ENCODE measurements around the gene BMP8A.

DNA sequence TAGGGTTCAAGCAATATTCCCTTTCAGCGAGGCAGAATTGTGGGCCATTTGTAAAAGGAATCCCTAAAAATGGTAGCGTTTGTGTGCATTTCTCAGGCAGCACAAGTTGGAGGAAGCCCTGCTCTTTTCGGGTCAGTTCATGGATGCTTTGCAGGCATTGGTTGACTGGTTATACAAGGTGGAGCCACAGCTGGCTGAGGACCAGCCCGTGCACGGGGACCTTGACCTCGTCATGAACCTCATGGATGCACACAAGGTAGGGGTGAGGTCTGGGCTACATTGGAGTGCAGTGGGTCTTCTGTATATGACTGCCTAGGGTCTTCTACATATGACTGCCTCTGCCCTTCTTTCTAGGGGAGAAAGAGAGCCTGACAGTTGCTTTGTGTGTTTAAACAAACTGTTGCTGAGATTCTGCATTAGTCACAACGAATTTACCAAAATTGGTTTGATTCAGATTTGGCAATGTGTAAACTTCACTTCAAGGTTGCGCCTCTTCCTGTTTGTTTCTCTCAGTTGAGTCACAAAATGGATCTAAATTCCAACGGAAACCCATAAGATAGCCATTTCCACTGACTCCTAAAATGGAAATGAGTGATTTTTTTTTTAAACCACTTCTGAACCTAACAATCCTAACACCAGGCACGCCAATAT lies 40.4 kb upstream of the BMP8A start:
- TF ChIP-seq, protein P1, sequence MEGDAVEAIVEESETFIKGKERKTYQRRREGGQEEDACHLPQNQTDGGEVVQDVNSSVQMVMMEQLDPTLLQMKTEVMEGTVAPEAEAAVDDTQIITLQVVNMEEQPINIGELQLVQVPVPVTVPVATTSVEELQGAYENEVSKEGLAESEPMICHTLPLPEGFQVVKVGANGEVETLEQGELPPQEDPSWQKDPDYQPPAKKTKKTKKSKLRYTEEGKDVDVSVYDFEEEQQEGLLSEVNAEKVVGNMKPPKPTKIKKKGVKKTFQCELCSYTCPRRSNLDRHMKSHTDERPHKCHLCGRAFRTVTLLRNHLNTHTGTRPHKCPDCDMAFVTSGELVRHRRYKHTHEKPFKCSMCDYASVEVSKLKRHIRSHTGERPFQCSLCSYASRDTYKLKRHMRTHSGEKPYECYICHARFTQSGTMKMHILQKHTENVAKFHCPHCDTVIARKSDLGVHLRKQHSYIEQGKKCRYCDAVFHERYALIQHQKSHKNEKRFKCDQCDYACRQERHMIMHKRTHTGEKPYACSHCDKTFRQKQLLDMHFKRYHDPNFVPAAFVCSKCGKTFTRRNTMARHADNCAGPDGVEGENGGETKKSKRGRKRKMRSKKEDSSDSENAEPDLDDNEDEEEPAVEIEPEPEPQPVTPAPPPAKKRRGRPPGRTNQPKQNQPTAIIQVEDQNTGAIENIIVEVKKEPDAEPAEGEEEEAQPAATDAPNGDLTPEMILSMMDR (conservative IDR thresholded peaks at IDR 0.05; ENCODE audit: low read length) = no peak
- no peak for TF ChIP-seq EZH2phosphoT487 (IDR thresholded peaks at IDR 0.05; ENCODE audit: borderline replicate concordance)
